GM19372 (cell line): ENCODE measurements around the gene ALDH1A1.

ENCODE experiments used
- ATAC-seq: cut with Tn5 transposase; IDR thresholded peaks from one replicate; pipeline ENCODE4 v1.9.1; 2021; ENCODE audit warnings: mild to moderate bottlenecking, low read depth, moderate library complexity; ENCODE audit not compliant: unreplicated experiment

Gene ALDH1A1

DNA sequence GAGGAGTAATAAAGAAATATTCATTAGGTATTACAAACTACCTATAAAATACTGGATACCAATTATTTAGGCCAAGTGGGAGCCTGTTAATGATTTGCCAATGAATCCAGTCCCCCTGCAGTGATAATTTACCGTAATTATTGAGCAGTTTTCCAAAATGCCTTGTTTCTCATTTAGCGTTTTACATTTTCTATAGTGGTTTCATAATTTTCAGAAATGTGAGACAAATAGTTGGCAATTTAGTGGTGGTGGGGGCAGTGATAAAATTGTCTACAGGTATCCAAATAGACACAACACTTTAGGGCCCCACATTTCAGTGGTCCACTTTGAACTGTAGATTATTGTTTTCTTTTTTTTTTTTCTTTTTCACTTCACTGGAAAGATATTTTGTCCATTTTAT, 27.3 kb upstream of the ALDH1A1 start:
- no peak for ATAC-seq

GRCh38 chr9:72979405-72980100, 26.7 kb upstream of the ALDH1A1 start:
- ATAC-seq, result no peak

DNA sequence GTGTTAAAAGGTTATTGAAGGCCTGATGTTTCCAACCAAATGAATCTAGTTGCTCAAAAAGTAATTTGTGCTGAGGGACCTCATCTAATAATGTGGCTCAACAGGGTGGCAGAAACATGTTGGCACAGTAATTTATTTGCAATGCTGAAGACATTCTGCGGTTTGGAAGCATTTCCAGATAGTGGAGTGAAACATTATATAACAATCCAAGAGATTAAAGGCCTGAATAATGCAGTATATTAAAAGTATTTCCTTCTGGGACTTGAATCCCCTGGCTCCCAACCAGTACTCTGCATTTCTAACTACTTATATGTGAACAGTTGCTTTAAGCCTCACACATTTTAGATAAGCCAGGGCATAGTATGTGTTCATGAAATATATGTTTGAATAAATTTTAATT, 25.9 kb upstream of the ALDH1A1 start:
- ATAC-seq, result no peak

- ATAC-seq, result no peak
These were observed 24.8 kb upstream of the ALDH1A1 start for GRCh38 chr9:72977670-72978069.

GRCh38 chr9:72974501-72974900, 21.6 kb upstream of the ALDH1A1 start:
- no peak for ATAC-seq

- no peak for ATAC-seq
These were observed 19.8 kb upstream of the ALDH1A1 start for GRCh38 chr9:72972636-72973035.

DNA sequence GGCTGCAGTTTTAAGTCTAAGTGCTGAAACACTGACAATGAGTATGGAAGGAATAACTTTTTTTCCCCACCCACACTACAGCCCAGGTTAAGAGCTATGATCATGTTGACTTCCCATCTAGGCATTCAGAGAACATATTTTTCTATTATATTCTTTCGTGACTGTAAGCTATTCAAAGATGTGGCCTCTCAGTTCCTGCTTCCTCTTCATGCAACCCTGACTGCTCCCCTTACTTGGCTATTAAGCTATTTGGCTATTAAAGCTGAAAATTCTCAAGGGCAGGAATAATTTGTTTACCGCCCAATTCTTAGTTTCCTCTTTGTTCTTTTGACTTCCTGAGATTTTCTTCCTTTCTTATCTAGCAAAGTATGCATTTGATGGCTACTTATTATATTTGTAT, 18.6 kb upstream of the ALDH1A1 start:
- ATAC-seq, result no peak

DNA sequence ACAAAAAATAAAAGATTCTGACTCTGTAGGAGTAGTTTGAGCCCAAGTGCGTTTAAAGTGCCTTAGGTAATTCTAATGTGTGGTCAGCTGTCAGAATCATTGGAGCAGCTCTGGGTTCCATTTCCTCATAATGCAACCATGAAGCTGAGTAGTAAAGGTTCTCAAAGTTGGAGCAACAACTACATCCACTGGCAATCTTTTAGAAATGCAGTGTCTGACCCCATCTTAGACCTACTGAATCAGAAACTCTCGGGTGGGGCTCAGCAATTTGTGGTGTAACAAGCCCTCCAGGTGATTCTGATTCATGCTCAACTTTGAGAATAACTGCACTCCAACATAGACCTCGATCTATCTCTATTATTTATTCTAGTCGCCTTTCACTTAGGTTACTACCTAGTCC, 7.6 kb upstream of the ALDH1A1 start:
- ATAC-seq, result no peak

GRCh38 chr9:72958485-72959281, 5.8 kb upstream of the ALDH1A1 start:
- no peak for ATAC-seq

GRCh38 chr9:72955571-72955970, 2.7 kb upstream of the ALDH1A1 start:
- ATAC-seq, result no peak

GRCh38 chr9:72955126-72955455, 2.2 kb upstream of the ALDH1A1 start:
- no peak for ATAC-seq

DNA sequence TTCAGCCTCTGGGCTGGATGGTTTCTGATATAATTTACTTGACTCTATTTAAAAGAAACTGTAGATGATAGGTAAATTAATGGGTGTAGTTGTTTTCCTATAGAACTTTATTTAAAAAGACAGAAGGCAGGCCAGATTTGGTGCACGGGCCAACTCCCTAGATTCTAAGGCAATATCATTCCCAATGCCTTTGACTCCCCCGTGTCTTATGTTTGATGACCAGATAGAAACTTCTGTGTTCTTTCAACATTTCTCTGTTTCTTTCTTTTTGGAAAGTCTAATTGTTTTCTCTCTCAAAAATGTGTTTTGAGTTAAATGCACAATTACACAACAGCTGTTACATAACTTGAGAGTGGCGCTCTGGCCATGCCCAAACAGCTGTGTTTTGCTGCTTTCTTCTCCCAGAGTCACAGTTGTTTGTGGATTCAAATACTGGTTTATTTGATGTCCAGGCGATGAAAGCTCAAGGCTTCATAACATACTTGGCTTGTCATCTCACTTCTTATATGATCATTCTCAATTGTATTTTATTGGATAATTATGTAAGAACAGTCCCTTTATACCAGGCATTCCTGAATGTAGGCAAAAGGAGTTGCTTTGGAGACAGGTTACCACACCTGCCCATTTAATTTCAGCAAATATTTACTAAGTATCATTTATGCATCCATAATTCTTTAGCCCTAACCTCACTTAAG, 1.7 kb upstream of the ALDH1A1 start:
- ATAC-seq, result no peak

- no peak for ATAC-seq
These were observed 517 bp downstream of the ALDH1A1 start for GRCh38 chr9:72952381-72952690.

- no peak for ATAC-seq
These were observed 1.1 kb downstream of the ALDH1A1 start for GRCh38 chr9:72951520-72952380.

DNA sequence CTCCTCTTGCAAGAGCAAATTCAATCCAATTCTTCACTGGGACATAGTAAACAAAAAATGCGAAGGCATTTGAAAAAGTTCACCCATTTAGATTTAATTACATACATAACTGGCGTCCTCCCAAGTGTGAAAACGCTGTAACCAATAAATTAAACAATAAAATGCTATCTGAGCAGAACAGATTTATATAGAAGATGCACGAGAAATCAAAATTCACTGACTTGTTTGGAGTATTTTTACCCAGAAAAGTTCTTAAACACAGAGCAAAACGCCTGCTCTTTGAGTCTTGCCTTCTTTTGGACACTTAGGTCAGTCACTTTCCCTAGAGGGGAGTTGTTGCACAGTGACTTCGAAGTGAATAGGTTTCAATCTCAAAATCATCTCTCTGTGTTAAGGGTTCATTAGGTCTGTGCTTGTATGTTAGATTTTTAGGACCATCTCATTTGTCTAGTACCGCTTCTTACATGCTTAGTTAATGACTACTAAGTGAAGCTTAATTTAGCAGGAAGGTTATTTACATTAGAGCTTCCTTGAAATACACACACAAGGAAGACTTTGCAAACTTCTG, 1.9 kb downstream of the ALDH1A1 start:
- ATAC-seq, result no peak

- no peak for ATAC-seq
These were observed 2.9 kb downstream of the ALDH1A1 start for GRCh38 chr9:72949918-72950325.

GRCh38 chr9:72949244-72949582, 3.6 kb downstream of the ALDH1A1 start:
- ATAC-seq, result no peak

- ATAC-seq, result no peak
These were observed 4.1 kb downstream of the ALDH1A1 start for GRCh38 chr9:72948575-72949243.

GRCh38 chr9:72947984-72948465, 4.8 kb downstream of the ALDH1A1 start:
- ATAC-seq, result no peak

DNA sequence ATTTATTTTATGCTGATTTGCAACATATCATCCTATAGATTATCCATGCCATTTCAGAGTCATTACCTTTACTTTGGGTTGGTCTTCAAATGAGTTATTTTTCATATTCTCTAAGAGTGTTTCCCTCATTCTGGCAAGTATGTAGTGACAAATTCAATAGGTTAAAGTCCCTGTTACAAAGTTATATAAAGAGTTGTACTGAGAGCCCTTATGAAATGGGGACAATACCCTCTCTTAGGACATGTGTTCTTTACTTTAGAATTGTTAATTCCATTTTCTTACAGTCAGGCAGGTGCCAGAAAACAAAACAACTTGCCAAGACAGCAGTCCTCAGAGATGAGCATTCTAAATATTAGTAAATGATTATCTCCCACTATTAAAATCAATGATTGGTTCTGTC, 6.0 kb downstream of the ALDH1A1 start:
- no peak for ATAC-seq
